ENCODE measurements around the gene CCDC7. TPM values are rescaled to one million over a fixed set of nuclear protein-coding genes. Genes with fewer than 3 reads are reported as not detected.
A peak's percentile ranks its signal among the peaks of the same experiment; 100 is the strongest.
"Not testable (repeated sequence)": the region's sequence is repeated elsewhere in the genome, so short reads cannot be mapped to it uniquely, and the experiment has no call there.

The CCDC7 gene
- total RNA-seq, 1 experiment from 2014 or later, result 6.9 TPM

DNA sequence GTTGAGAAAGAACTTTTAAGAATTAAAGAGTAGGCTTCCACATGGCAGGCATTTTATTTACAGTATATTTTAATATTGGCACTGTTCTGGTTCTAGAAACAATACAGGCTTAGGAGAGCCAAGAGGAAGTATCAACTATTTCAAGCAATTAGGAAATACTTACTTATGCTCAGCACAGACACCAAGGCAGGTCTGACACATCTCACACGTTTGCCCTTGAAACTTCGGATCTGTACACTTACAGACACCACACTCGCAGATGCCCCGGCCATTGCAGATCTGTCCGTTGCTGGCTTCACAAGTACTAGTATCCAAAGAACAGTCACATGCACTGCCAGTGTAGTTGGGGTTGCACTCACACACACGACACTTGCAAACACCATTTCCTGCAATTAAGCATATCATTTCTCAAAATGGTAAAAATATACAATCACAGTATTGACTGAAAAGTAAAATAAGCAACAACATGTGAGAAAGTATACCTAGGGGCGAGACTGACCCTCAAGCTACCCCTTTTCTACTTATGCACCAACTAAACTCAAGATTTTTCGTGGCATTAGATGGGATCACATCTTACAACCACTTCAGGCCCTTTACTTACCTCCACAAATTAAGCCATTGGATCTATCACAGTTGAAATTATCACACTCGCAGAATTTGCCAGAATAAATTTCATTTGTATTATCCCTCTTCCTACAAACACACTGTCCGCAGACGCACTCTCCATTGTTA, 465.5 kb downstream of the CCDC7 start:
- Histone ChIP-seq H3K79me2 (ENCODE audit: low read depth) (0 out of 2 replicates have a peak, but pooled peaks cover 7% of the 10 kb centered on the region), H3K9me2 (ENCODE audit: insufficient read depth) (no peaks in the 10 kb centered on the region), H3K27me3 (ENCODE audit: insufficient read depth, low read depth) (no peaks in the 10 kb centered on the region), H3K4me3 (no peak overlapping the region), H4K20me1 (ENCODE audit: insufficient read depth) (no peaks in the 10 kb centered on the region; the same call in none of the 2 replicates), H3K27ac (no peak overlapping the region), H3K4me2 (no peak overlapping the region), H3K4me1 (replicated peaks; ENCODE audit: insufficient read depth) (no peaks in the 10 kb centered on the region), H3K9me3 (ENCODE audit: insufficient read depth, low read depth) (no peaks in the 10 kb centered on the region), H3F3A (ENCODE audit: insufficient read depth, low read depth) (peaks cover 9% of the 10 kb centered on the region; the same call in 1 of the 2 replicates), H3K36me3 (ENCODE audit: low read depth) (peaks cover 17% of the 10 kb centered on the region), H2AFZ (no peak overlapping the region)
- ChIA-PET CTCF (no interaction called here), POLR2A (ENCODE audit: unreplicated experiment) (no interaction called here)
- BruUV-seq (replicated peaks), result TSS peak; percentile 50
- TF ChIP-seq, protein P1, sequence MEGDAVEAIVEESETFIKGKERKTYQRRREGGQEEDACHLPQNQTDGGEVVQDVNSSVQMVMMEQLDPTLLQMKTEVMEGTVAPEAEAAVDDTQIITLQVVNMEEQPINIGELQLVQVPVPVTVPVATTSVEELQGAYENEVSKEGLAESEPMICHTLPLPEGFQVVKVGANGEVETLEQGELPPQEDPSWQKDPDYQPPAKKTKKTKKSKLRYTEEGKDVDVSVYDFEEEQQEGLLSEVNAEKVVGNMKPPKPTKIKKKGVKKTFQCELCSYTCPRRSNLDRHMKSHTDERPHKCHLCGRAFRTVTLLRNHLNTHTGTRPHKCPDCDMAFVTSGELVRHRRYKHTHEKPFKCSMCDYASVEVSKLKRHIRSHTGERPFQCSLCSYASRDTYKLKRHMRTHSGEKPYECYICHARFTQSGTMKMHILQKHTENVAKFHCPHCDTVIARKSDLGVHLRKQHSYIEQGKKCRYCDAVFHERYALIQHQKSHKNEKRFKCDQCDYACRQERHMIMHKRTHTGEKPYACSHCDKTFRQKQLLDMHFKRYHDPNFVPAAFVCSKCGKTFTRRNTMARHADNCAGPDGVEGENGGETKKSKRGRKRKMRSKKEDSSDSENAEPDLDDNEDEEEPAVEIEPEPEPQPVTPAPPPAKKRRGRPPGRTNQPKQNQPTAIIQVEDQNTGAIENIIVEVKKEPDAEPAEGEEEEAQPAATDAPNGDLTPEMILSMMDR (conservative IDR thresholded peaks at IDR 0.05), result no peak
- no peak for TF ChIP-seq EZH2 (IDR thresholded peaks at IDR 0.05; ENCODE audit: low read depth)
- no peak for DNase-seq
- intact Hi-C loops (cut with micrococcal nuclease; ENCODE audit: unreplicated experiment), result no loop called here

DNA sequence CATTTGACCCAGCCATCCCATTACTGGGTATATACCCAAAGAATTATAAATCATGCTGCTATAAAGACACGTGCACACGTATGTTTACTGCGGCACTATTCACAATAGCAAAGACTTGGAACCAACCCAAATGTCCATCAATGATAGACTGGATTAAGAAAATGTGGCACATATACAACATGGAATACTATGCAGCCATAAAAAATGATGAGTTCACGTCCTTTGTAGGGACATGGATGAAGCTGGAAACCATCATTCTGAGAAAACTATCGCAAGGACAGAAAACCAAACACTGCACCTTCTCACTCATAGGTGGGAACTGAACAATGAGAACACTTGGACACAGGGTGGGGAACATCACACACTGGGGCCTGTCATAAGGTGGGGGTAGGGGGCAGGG, 471.9 kb downstream of the CCDC7 start:
- CTCF ChIA-PET, result not testable (repeated sequence)

DNA sequence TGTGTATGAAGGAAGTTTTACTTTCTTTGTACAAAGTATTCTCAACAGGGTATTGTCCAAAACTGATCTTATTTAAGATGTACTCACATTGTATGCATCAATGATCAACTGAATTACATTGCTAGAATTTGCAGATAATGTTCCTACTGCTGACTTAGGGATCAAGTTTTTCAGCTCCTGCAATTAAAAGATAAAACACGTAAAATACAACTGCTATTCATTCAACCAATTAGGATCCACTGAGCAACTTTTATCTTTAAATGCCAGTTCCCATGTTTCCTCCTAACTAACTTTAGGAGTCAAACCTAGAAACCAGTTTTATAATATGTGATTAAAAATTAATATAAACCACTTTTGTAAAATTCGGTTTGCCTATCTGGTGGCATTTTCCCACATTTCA, 476.2 kb downstream of the CCDC7 start:
- ChIA-PET CTCF (interaction anchor here (0.6 kb wide), 1 partner anchor 351 kb away, joined by 5 read pairs; no protein-coding TSS in a partner anchor), POLR2A (ENCODE audit: unreplicated experiment) (no interaction called here)
- H3F3A ChIP-seq (ENCODE audit: insufficient read depth, low read depth), result peaks cover 13% of the 10 kb centered on the region; the same call in 1 of the 2 replicates
- no peak overlapping the region for H3K4me2 ChIP-seq
- intact Hi-C loops (cut with micrococcal nuclease; ENCODE audit: unreplicated experiment), result no loop called here
- H3K27ac ChIP-seq, result no peak overlapping the region
- H4K20me1 ChIP-seq (ENCODE audit: insufficient read depth), result peaks cover 4% of the 10 kb centered on the region; the same call in 1 of the 2 replicates
- TF ChIP-seq, protein P1 (conservative IDR thresholded peaks at IDR 0.05), result no peak
- TF ChIP-seq EZH2 (IDR thresholded peaks at IDR 0.05; ENCODE audit: low read depth), result no peak
- H3K27me3 ChIP-seq (ENCODE audit: insufficient read depth, low read depth), result no peaks in the 10 kb centered on the region
- no peak overlapping the region for H2AFZ ChIP-seq
- H3K36me3 ChIP-seq (ENCODE audit: low read depth), result peaks cover 64% of the 10 kb centered on the region
- DNase-seq, result no peak
- no peaks in the 10 kb centered on the region for H3K9me2 ChIP-seq (ENCODE audit: insufficient read depth)
- no peaks in the 10 kb centered on the region for H3K9me3 ChIP-seq (ENCODE audit: insufficient read depth, low read depth)
- no peaks in the 10 kb centered on the region for H3K4me1 ChIP-seq (replicated peaks; ENCODE audit: insufficient read depth)
- no TSS peak for BruUV-seq (replicated peaks)
- 0 out of 2 replicates have a peak, but pooled peaks cover 3% of the 10 kb centered on the region for H3K79me2 ChIP-seq (ENCODE audit: low read depth)
- H3K4me3 ChIP-seq, result no peak overlapping the region

More for the DNA sequence above, 471.9 kb downstream of the CCDC7 start:
- H3F3A ChIP-seq (ENCODE audit: insufficient read depth, low read depth); H3K9me3 ChIP-seq (ENCODE audit: insufficient read depth, low read depth); BruUV-seq (replicated peaks); H3K4me2 ChIP-seq; H3K4me3 ChIP-seq; H3K27me3 ChIP-seq (ENCODE audit: insufficient read depth, low read depth); H3K4me1 ChIP-seq (replicated peaks; ENCODE audit: insufficient read depth); H4K20me1 ChIP-seq (ENCODE audit: insufficient read depth); H3K79me2 ChIP-seq (ENCODE audit: low read depth); H2AFZ ChIP-seq; POLR2A ChIA-PET (ENCODE audit: unreplicated experiment); H3K9me2 ChIP-seq (ENCODE audit: insufficient read depth); DNase-seq; H3K27ac ChIP-seq: not testable (repeated sequence)
- intact Hi-C loops (cut with micrococcal nuclease; ENCODE audit: unreplicated experiment), result loop anchor here (5.0 kb wide), 1 partner anchor 34 kb away; no protein-coding TSS in a partner anchor
- peaks cover 37% of the 10 kb centered on the region for H3K36me3 ChIP-seq (ENCODE audit: low read depth)
